ENCODE measurements around the gene CNIH4. TPM values are rescaled to one million over a fixed set of nuclear protein-coding genes. Genes with fewer than 3 reads are reported as not detected.
A peak's percentile ranks its signal among the peaks of the same experiment; 100 is the strongest.

CNIH4 gene
- total RNA-seq, 1 experiment from 2014 or later: 48.9 TPM

DNA sequence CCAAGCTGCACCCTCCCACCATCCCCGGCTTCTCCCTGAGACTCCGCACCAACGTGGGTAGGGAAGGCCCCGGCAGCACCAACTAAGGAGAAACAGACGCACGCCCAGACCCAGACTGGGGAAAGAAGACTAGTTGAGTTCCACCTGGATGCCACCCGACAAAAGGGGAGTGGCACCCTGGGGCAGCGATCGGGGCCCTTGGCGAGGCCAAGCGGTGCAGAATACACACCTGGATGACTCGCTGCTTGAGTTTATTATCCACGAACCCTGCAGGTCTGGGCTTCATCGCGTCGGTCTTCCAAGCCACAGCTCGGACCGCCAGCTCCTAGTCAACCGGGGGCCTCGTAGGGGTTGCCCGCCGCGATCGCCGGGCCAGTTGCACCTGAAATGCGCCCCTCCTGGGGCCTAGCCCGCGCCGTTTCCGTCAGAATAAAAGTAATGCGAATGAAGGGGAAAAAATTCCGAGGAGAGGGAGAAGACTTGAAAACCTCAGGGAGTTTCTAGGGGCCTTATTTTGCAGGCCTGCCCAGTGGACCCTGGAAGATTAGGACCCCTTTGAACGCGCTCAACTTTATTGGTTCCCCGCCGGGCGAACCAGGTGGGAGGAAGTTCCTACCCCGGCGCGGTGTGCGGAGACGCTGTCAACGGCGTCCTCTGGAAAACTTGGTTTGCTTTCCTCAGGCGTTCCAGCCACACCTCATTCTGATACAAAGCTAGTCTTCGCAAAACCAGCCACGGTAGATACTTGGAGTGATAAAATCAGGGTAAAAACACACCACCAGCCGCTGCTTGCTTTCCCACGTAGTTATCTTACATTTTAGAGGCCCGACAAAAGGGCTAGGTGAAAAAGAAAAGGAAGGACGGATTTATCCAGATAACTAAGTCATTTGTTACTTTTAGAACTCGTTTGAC lies 26.6 kb upstream of the CNIH4 start, which contains the start of gene NVL (continued):
- TF ChIP-seq, protein P1, sequence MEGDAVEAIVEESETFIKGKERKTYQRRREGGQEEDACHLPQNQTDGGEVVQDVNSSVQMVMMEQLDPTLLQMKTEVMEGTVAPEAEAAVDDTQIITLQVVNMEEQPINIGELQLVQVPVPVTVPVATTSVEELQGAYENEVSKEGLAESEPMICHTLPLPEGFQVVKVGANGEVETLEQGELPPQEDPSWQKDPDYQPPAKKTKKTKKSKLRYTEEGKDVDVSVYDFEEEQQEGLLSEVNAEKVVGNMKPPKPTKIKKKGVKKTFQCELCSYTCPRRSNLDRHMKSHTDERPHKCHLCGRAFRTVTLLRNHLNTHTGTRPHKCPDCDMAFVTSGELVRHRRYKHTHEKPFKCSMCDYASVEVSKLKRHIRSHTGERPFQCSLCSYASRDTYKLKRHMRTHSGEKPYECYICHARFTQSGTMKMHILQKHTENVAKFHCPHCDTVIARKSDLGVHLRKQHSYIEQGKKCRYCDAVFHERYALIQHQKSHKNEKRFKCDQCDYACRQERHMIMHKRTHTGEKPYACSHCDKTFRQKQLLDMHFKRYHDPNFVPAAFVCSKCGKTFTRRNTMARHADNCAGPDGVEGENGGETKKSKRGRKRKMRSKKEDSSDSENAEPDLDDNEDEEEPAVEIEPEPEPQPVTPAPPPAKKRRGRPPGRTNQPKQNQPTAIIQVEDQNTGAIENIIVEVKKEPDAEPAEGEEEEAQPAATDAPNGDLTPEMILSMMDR (IDR thresholded peaks at IDR 0.05 in 2 of 3, conservative IDR thresholded peaks at IDR 0.05 in 1 of 3; ENCODE audit: borderline replicate concordance in 1 of 3, insufficient read depth in 1 of 3, low read depth in 2 of 3, low read length in 2 of 3): no peak
- TF ChIP-seq ZFX (IDR thresholded peaks at IDR 0.05) (peak; percentile 36; the same call in 1 of the 2 replicates), SRF (IDR thresholded peaks at IDR 0.05; ENCODE audit: low read depth) (no peak; the same call in 1 of the 2 replicates), EZH2phosphoT487 (IDR thresholded peaks at IDR 0.05; ENCODE audit: borderline replicate concordance) (no peak)

- ATAC-seq (no peak), DNase-seq (ENCODE audit: low read depth, low spot score) (no peak)
- Histone ChIP-seq H3K4me2 (ENCODE audit: low read length) (peak overlapping the region; percentile 92), H3K4me1 (ENCODE audit: control insufficient read depth in 1 of 2, insufficient read depth in 2 of 2, low read length in 2 of 2) (peaks cover 12 to 16% of the 10 kb centered on the region in 2 experiments), H3K9me3 (ENCODE audit: control insufficient read depth in 1 of 2, insufficient read depth in 1 of 2, low read depth in 1 of 2, low read length in 2 of 2) (no peaks in the 10 kb centered on the region), H3K4me3 (replicated peaks in 1 of 2; ENCODE audit: low read depth in 1 of 2, low read length in 2 of 2) (peak overlapping the region; percentile 93 to 99; a peak in 3 of 4 replicates), H3K9ac (ENCODE audit: low read length) (no peak overlapping the region), H3K9me2 (ENCODE audit: insufficient read depth) (no peaks in the 10 kb centered on the region), H2AFZ (ENCODE audit: low read depth, low read length, poor library complexity, severe bottlenecking) (no peak overlapping the region), H3K36me3 (ENCODE audit: control insufficient read depth in 1 of 2, insufficient read depth in 2 of 2, low read length in 2 of 2) (no peaks in the 10 kb centered on the region), H3K79me2 (ENCODE audit: insufficient read depth, low read length) (peaks cover 37% of the 10 kb centered on the region), H3K27me3 (ENCODE audit: insufficient read depth, low read length) (no peaks in the 10 kb centered on the region), H3K27ac (ENCODE audit: low read depth, low read length) (peak overlapping the region; percentile 82; the same call in 1 of the 2 replicates), H4K20me1 (ENCODE audit: insufficient read depth) (no peaks in the 10 kb centered on the region)
- ChIA-PET CTCF (interaction anchor here (1.0 kb wide), 1 partner anchor 216 kb away, joined by 3 read pairs; no protein-coding TSS in a partner anchor), POLR2A (no interaction called here), RAD21 (ENCODE audit: low non-redundant PET in 1 of 2, low total read pairs in 2 of 2, uncharacterized antibody in 2 of 2, unreplicated experiment in 2 of 2) (no interaction called here)
- intact Hi-C loops (cut with micrococcal nuclease): loop anchor here (10.0 kb wide), 1 partner anchor 517 kb away; no protein-coding TSS in a partner anchor
- no peak for TF ChIP-seq FOSL1 (IDR thresholded peaks at IDR 0.05; ENCODE audit: low read depth)
- TF ChIP-seq ZNF274 (IDR thresholded peaks at IDR 0.05; ENCODE audit: low read depth, low read length): no peak
- TF ChIP-seq CBX3 (IDR thresholded peaks at IDR 0.05; ENCODE audit: low read depth): no peak
- no peak for TF ChIP-seq YY1 (IDR thresholded peaks at IDR 0.05; ENCODE audit: extremely low read depth, insufficient replicate concordance, low read depth, low read length)
- no peak for TF ChIP-seq SRF (IDR thresholded peaks at IDR 0.05; ENCODE audit: low read depth)
- TF ChIP-seq, protein P2, sequence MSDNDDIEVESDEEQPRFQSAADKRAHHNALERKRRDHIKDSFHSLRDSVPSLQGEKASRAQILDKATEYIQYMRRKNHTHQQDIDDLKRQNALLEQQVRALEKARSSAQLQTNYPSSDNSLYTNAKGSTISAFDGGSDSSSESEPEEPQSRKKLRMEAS (IDR thresholded peaks at IDR 0.05): no peak
- no peak for TF ChIP-seq POLR2AphosphoS5 (IDR thresholded peaks at IDR 0.05; ENCODE audit: low read depth, low read length)
- no TSS peak for BruUV-seq (replicated peaks)
Observed at GRCh38 chr1:224331326-224331725, 25.4 kb upstream of the CNIH4 start.

All from HCT116 (cell line).